Keratinocyte (primary cell): ENCODE data around the gene LINC00237. TPM values are rescaled to one million over a fixed set of nuclear protein-coding genes. Genes with fewer than 3 reads are reported as not detected.

Source experiments
- DNase-seq: peaks from one replicate; pipeline ENCODE4 v3.0.0-alpha.2; 2011; ENCODE audit warnings: low read depth, missing footprints, low spot score
- FAIRE-seq: peaks from 2 replicates; lab custom pipeline; 2011; peaks lifted over from hg19 to GRCh38; lab: Jason Lieb, UNC
- H2AFZ ChIP-seq: 2 replicates; pipeline ENCODE4 v1.6.0; 2012; ENCODE audit warnings: low read length, control low read depth, inconsistent platforms; ENCODE audit not compliant: control insufficient read depth
- H3K27ac ChIP-seq: 2 replicates; pipeline ENCODE4 v1.5.1; 2011; ENCODE audit warnings: low read length; ENCODE audit not compliant: control insufficient read depth, insufficient read depth
- H3K27me3 ChIP-seq: 3 replicates; pipeline ENCODE4 v1.6.0; 2011; ENCODE audit warnings: low read length; ENCODE audit not compliant: control insufficient read depth, insufficient read depth; ENCODE audit errors: extremely low read depth
- H3K36me3 ChIP-seq, 2 experiments: 2 replicates in 1 of 2; 3 replicates in 1 of 2; pipeline ENCODE4 v1.5.1; 2011; ENCODE audit warnings: low read length in 2 of 2, mild to moderate bottlenecking in 1 of 2; ENCODE audit not compliant: control insufficient read depth in 2 of 2, insufficient read depth in 2 of 2; ENCODE audit errors: extremely low read depth in 1 of 2
- H3K4me1 ChIP-seq: 3 replicates; pipeline ENCODE4 v1.5.1; 2011; ENCODE audit warnings: low read length; ENCODE audit not compliant: control insufficient read depth, insufficient read depth; ENCODE audit errors: extremely low read depth
- H3K4me2 ChIP-seq: 3 replicates; pipeline ENCODE4 v1.6.0; 2011; ENCODE audit warnings: low read depth, low read length; ENCODE audit not compliant: control insufficient read depth, insufficient read depth; ENCODE audit errors: extremely low read depth
- H3K4me3 ChIP-seq, 3 experiments: fragments of 200-600 bp in 1 of 3; sonication (generic) in 1 of 3; 2 replicates in 2 of 3; 3 replicates in 1 of 3; pipeline ENCODE4 v1.5.1; 2011 to 2016; ENCODE audit warnings: low read length in 3 of 3, mild to moderate bottlenecking in 3 of 3, control low read depth in 2 of 3, inconsistent platforms in 1 of 3, low read depth in 1 of 3, mixed read lengths in 1 of 3, mixed run types in 1 of 3, moderate library complexity in 1 of 3; ENCODE audit not compliant: control insufficient read depth in 2 of 3, insufficient read depth in 2 of 3; ENCODE audit errors: extremely low read depth in 1 of 3
- H3K79me2 ChIP-seq: 2 replicates; pipeline ENCODE4 v1.6.0; 2012; ENCODE audit warnings: low read length; ENCODE audit not compliant: control insufficient read depth, insufficient read depth
- H3K9ac ChIP-seq: 3 replicates; pipeline ENCODE4 v1.6.0; 2011; ENCODE audit warnings: low read length; ENCODE audit not compliant: control insufficient read depth, insufficient read depth; ENCODE audit errors: extremely low read depth
- H3K9me1 ChIP-seq: 3 replicates; pipeline ENCODE4 v1.6.0; 2011; ENCODE audit warnings: low read length; ENCODE audit not compliant: control insufficient read depth, insufficient read depth; ENCODE audit errors: extremely low read depth
- H3K9me3 ChIP-seq: 2 replicates; pipeline ENCODE4 v1.5.1; 2012; ENCODE audit warnings: low read depth, low read length; ENCODE audit not compliant: control insufficient read depth
- H4K20me1 ChIP-seq: 3 replicates; pipeline ENCODE4 v1.6.0; 2011; ENCODE audit warnings: low read length; ENCODE audit not compliant: control insufficient read depth, insufficient read depth; ENCODE audit errors: extremely low read depth
- CTCF ChIP-seq, 3 experiments: IDR thresholded peaks in 1 of 3; conservative IDR thresholded peaks in 1 of 3; optimal IDR thresholded peaks in 1 of 3; 2 replicates in 2 of 3; 3 replicates in 1 of 3; pipeline versions ENCODE3 to v1.5.1; 2011; ENCODE audit warnings: low read length in 3 of 3, mild to moderate bottlenecking in 3 of 3, moderate library complexity in 2 of 3, control low read depth in 1 of 3, inconsistent platforms in 1 of 3; ENCODE audit not compliant: insufficient read depth in 2 of 3; ENCODE audit errors: extremely low read depth in 1 of 3
- EZH2 ChIP-seq: IDR thresholded peaks from one replicate; pipeline ENCODE4 v1.6.1; 2012; ENCODE audit warnings: inconsistent platforms, mild to moderate bottlenecking, low read length, moderate library complexity
- dilution Hi-C: fragments of 300-500 bp; cut with MboI; formaldehyde crosslinking; loops from one replicate; pipeline ENCODE4 v1.7.0; 2020; ENCODE audit warnings: low sequenced_read_pairs; ENCODE audit not compliant: extremely low pct_ligation_motif_present
- polyA plus RNA-seq, 5 experiments: library from polyadenylated mRNA; depleted of rRNA in 3 of 5; stranded (reverse) in 3 of 5; stranded (forward) in 1 of 5; unstranded in 1 of 5; fragments of >200 nt; gene quantifications; 1 replicate in 1 of 5; 2 replicates in 3 of 5; 3 replicates in 1 of 5; pipeline versions ENCODE4 v1.2.1 to v1.2.3, GENCODE V29; 2011 to 2012; ENCODE audit warnings: missing spikeins in 2 of 5, low read depth in 1 of 5, low replicate concordance in 1 of 5

LINC00237 gene
- polyA plus RNA-seq, 1 donor (not counting 4 experiments of a cell fraction or from before 2014, with no cell fraction given) = not detected

- no peaks in the 10 kb centered on the region for H3K4me1 ChIP-seq
- no peak overlapping the region for H3K27ac ChIP-seq
- TF ChIP-seq EZH2 = no peak
- TF ChIP-seq CTCF (optimal IDR thresholded peaks at IDR 0.05 in 1 of 3, IDR thresholded peaks at IDR 0.05 in 1 of 3, conservative IDR thresholded peaks at IDR 0.05 in 1 of 3; ENCODE audit: extremely low read depth in 1 of 3, insufficient read depth in 2 of 3, low read length in 3 of 3) = no peak
- H3K9me1 ChIP-seq = no peaks in the 10 kb centered on the region
- FAIRE-seq = no peak
- dilution Hi-C loops = no loop called here
- H2AFZ ChIP-seq = no peak overlapping the region
- no peak for DNase-seq
- H4K20me1 ChIP-seq = no peaks in the 10 kb centered on the region
- no peak overlapping the region for H3K9ac ChIP-seq
- no peak overlapping the region for H3K4me3 ChIP-seq
- H3K27me3 ChIP-seq = peaks cover 13% of the 10 kb centered on the region
- no peaks in the 10 kb centered on the region for H3K79me2 ChIP-seq
- H3K4me2 ChIP-seq = no peak overlapping the region
- H3K36me3 ChIP-seq = no peaks in the 10 kb centered on the region
- no peaks in the 10 kb centered on the region for H3K9me3 ChIP-seq
Measured at GRCh38 chr20:21117521-21117920, 11.4 kb upstream of the LINC00237 start.

- Histone ChIP-seq H3K9ac (no peak overlapping the region), H4K20me1 (no peaks in the 10 kb centered on the region), H3K36me3 (no peaks in the 10 kb centered on the region), H3K9me1 (no peaks in the 10 kb centered on the region), H3K27ac (no peak overlapping the region), H3K4me1 (no peaks in the 10 kb centered on the region), H3K9me3 (no peaks in the 10 kb centered on the region), H3K79me2 (no peaks in the 10 kb centered on the region), H3K4me3 (no peak overlapping the region), H3K4me2 (no peak overlapping the region), H2AFZ (no peak overlapping the region), H3K27me3 (peaks cover 13% of the 10 kb centered on the region)
- dilution Hi-C loops = no loop called here
- no peak for TF ChIP-seq CTCF (optimal IDR thresholded peaks at IDR 0.05 in 1 of 3, IDR thresholded peaks at IDR 0.05 in 1 of 3, conservative IDR thresholded peaks at IDR 0.05 in 1 of 3; ENCODE audit: extremely low read depth in 1 of 3, insufficient read depth in 2 of 3, low read length in 3 of 3)
- no peak for TF ChIP-seq EZH2
- DNase-seq = no peak
- no peak for FAIRE-seq
Measured at GRCh38 chr20:21114584-21114983, 8.4 kb upstream of the LINC00237 start.
